K562 (cell line): Measurements from ENCODE around the gene U2AF1L4. TPM values are rescaled to one million over a fixed set of nuclear protein-coding genes. Genes with fewer than 3 reads are reported as not detected.

Source experiments
- ATAC-seq: fragments of 200-7000 bp; cut with Tn5 transposase; 3 replicates; pipeline ENCODE4 v1.9.1; 2020; ENCODE audit warnings: moderate library complexity
- BruUV-seq: library from RNA; stranded (reverse); fragments of 400-500 nt; replicated peaks from 2 replicates; lab custom pipeline; 2021; lab: Mats Ljungman, UMichigan
- CTCF ChIA-PET: fragments of 300-600 bp; formaldehyde crosslinking; extraction: SDS; loops from one replicate; lab custom pipeline; 2021; ENCODE audit warnings: low intra/inter-chr PET ratio; lab: Yijun Ruan, JAX
- POLR2A ChIA-PET: fragments of 300-600, 350-650 bp; sonication (Branson Sonifier 250); formaldehyde crosslinking; extraction: SDS; loops from one replicate; lab custom pipeline; 2021; ENCODE audit warnings: antibody characterized with exemption, inconsistent platforms; lab: Yijun Ruan, JAX
- DNase-seq, 4 experiments: peaks; one replicate each; pipeline versions ENCODE4 v3.0.0 to v3.0.0-alpha.2; 2011 to 2018; ENCODE audit warnings: low spot score in 3 of 4, mixed read lengths in 3 of 4; ENCODE audit errors: extremely low read depth in 1 of 4
- FAIRE-seq: peaks from 2 replicates; lab custom pipeline; 2011; peaks lifted over from hg19 to GRCh38; lab: Jason Lieb, UNC
- H2AFZ ChIP-seq: 2 replicates; pipeline ENCODE4 v1.6.0; 2011; ENCODE audit warnings: low read depth, low read length, control low read depth, inconsistent platforms
- H3K27ac ChIP-seq: fragments of 200-600 bp; 3 replicates; pipeline ENCODE4 v1.8.0; 2011; ENCODE audit warnings: low read depth, mild to moderate bottlenecking, control low read depth, inconsistent platforms, low read length, moderate library complexity, mixed read lengths; ENCODE audit errors: extremely low read depth
- H3K27me3 ChIP-seq, 2 experiments: fragments of 300-600 bp in 1 of 2; 2 replicates in 1 of 2; 3 replicates in 1 of 2; pipeline versions ENCODE4 v1.6.0 to v1.8.0; 2011; ENCODE audit warnings: inconsistent platforms in 2 of 2, low read length in 2 of 2, mild to moderate bottlenecking in 1 of 2, mixed read lengths in 1 of 2, moderate library complexity in 1 of 2; ENCODE audit not compliant: control insufficient read depth in 2 of 2, insufficient read depth in 2 of 2
- H3K36me3 ChIP-seq: fragments of 300-600 bp; 3 replicates; pipeline ENCODE4 v1.8.0; 2011; ENCODE audit warnings: mild to moderate bottlenecking, low read length, inconsistent platforms; ENCODE audit not compliant: control insufficient read depth, insufficient read depth
- H3K4me1 ChIP-seq, 2 experiments: fragments of 200-600 bp in 1 of 2; replicated peaks in 1 of 2; 2 replicates in 1 of 2; 3 replicates in 1 of 2; pipeline versions ENCODE4 v1.5.1 to v1.8.0; 2011; ENCODE audit warnings: inconsistent platforms in 2 of 2, low read length in 2 of 2, mild to moderate bottlenecking in 1 of 2, mixed read lengths in 1 of 2, moderate library complexity in 1 of 2; ENCODE audit not compliant: control insufficient read depth in 2 of 2, insufficient read depth in 2 of 2
- H3K4me2 ChIP-seq: 2 replicates; pipeline ENCODE4 v1.6.1; 2011; ENCODE audit warnings: low read length, control low read depth, inconsistent platforms, mixed read lengths; ENCODE audit not compliant: insufficient read depth
- H3K4me3 ChIP-seq: fragments of 200-600 bp; sonication (generic), shearing (Covaris generic); 2 replicates; pipeline ENCODE4 v1.5.1; 2016; ENCODE audit warnings: control low read depth, inconsistent platforms
- H3K79me2 ChIP-seq: fragments of 200-600 bp; 3 replicates; pipeline ENCODE4 v1.8.0; 2011; ENCODE audit warnings: low read length, inconsistent platforms; ENCODE audit not compliant: control insufficient read depth, insufficient read depth
- H3K9ac ChIP-seq, 2 experiments: 2 replicates each; pipeline versions ENCODE4 v1.6.0 to v1.6.1; 2011; ENCODE audit warnings: low read depth in 2 of 2, low read length in 2 of 2, control low read depth in 1 of 2, inconsistent platforms in 1 of 2, mild to moderate bottlenecking in 1 of 2, mixed read lengths in 1 of 2; ENCODE audit not compliant: insufficient read depth in 1 of 2
- H3K9me1 ChIP-seq: one replicate; pipeline ENCODE4 v1.6.0; 2011; ENCODE audit warnings: inconsistent platforms, mild to moderate bottlenecking, low read length, moderate library complexity; ENCODE audit not compliant: control insufficient read depth, insufficient read depth
- H3K9me3 ChIP-seq: replicated peaks from 2 replicates; pipeline ENCODE4 v1.5.1; 2011; ENCODE audit warnings: low read depth, low read length, inconsistent platforms; ENCODE audit not compliant: control insufficient read depth, insufficient read depth
- H4K20me1 ChIP-seq: replicated peaks from 2 replicates; pipeline ENCODE4 v1.6.1; 2011; ENCODE audit warnings: low read length, inconsistent platforms, mixed read lengths; ENCODE audit not compliant: control insufficient read depth, insufficient read depth
- ARID1B ChIP-seq: fragments of 450-650 bp; IDR thresholded peaks from 2 replicates; pipeline ENCODE4 v1.6.1; 2016; ENCODE audit warnings: antibody characterized with exemption, mild to moderate bottlenecking, inconsistent platforms
- BCL6 ChIP-seq: fragments of 250-450 bp; sonication (Bioruptor Pico); IDR thresholded peaks from 2 replicates; pipeline ENCODE4 v1.4.0; 2020
- CREM ChIP-seq: IDR thresholded peaks from 2 replicates; pipeline ENCODE4 v1.6.1; 2014; ENCODE audit warnings: antibody characterized with exemption, low read depth
- HDAC1 ChIP-seq, 2 experiments: fragments of 450-650 bp; IDR thresholded peaks; 2 replicates each; pipeline ENCODE4 v1.6.1; 2016 to 2017; ENCODE audit warnings: inconsistent platforms in 1 of 2, mild to moderate bottlenecking in 1 of 2, moderate library complexity in 1 of 2
- HINFP ChIP-seq: fragments of 450-650 bp; conservative IDR thresholded peaks from 2 replicates; pipeline ENCODE4 v1.6.1; 2016; ENCODE audit warnings: missing genetic modification characterization, low read depth, mild to moderate bottlenecking, control low read depth, missing compliant biosample characterization
- KHSRP ChIP-seq: fragments of 450-650 bp; IDR thresholded peaks from 2 replicates; pipeline ENCODE4 v1.6.1; 2017
- MIER1 ChIP-seq: fragments of 450-650 bp; IDR thresholded peaks from 2 replicates; pipeline ENCODE4 v1.6.1; 2016; ENCODE audit warnings: antibody characterized with exemption, mild to moderate bottlenecking, low read depth
- NELFE ChIP-seq: IDR thresholded peaks from 2 replicates; pipeline ENCODE4 v1.6.1; 2011; ENCODE audit warnings: mild to moderate bottlenecking; ENCODE audit not compliant: insufficient read depth, insufficient read length
- NFYB ChIP-seq: IDR thresholded peaks from 2 replicates; pipeline ENCODE4 v1.6.1; 2011; ENCODE audit warnings: mild to moderate bottlenecking, moderate library complexity; ENCODE audit not compliant: insufficient read length; ENCODE audit errors: extremely low read depth
- SOX6 ChIP-seq: fragments of 450-650 bp; IDR thresholded peaks from 2 replicates; pipeline ENCODE4 v1.6.1; 2014; ENCODE audit warnings: mild to moderate bottlenecking
- TEAD2 ChIP-seq: fragments of 450-650 bp; IDR thresholded peaks from 2 replicates; pipeline ENCODE4 v1.6.1; 2016; ENCODE audit warnings: missing genetic modification characterization, control low read depth, missing compliant biosample characterization
- TFAP4 ChIP-seq: sonication (generic); formaldehyde crosslinking; IDR thresholded peaks from 2 replicates; pipeline ENCODE4 v1.8.0; 2022; ENCODE audit warnings: missing genetic modification reagents, mild to moderate bottlenecking, moderate library complexity, borderline replicate concordance
- WGBS: fragments of 100-300 bp; shearing (Covaris generic); methylation state at CpG from one replicate; pipeline ENCODE4 v1.1.6; 2016; ENCODE audit warnings: low coverage, mixed read lengths; ENCODE audit not compliant: insufficient coverage; ENCODE audit errors: missing lambda C conversion rate; 5-methylcytosine and 5-hydroxymethylcytosine counted together
- in situ Hi-C: fragments of 300-500 bp; cut with MboI; formaldehyde crosslinking; loops from 4 replicates; pipeline ENCODE4 v1.15.0; 2018; ENCODE audit warnings: inconsistent platforms, mixed read lengths
- intact Hi-C: fragments of 100-400 bp; cut with micrococcal nuclease; formaldehyde crosslinking; loops from 2 replicates; pipeline ENCODE4 v1.14.2; 2022
- polyA plus RNA-seq, 8 experiments: library from polyadenylated mRNA; depleted of rRNA in 4 of 8; stranded (reverse) in 5 of 8; unstranded in 3 of 8; fragments of >200 nt; fragmentation: Nextera tagmentation in 2 of 8; fragmentation: Illumina TruSeq in 1 of 8; extraction: Ambion mirVana in 2 of 8; extraction: Trizol in 1 of 8; gene quantifications; 2 replicates each; pipeline versions ENCODE4 v1.2.1 to v1.2.3, GENCODE V29; 2011 to 2014; ENCODE audit warnings: inconsistent platforms in 1 of 8, missing spikeins in 1 of 8
- total RNA-seq, 7 experiments: library from RNA; depleted of rRNA in 6 of 7; stranded (reverse); fragments of >200 nt in 6 of 7; fragmentation: Illumina TruSeq in 2 of 7; extraction: Trizol in 2 of 7; gene quantifications; 2 replicates each; pipeline versions ENCODE4 v1.2.1 to v1.2.3, GENCODE V29; 2011 to 2021; ENCODE audit warnings: low replicate concordance in 1 of 7
- TF ChIP-seq, protein P1 (sequence below), 2 experiments: fragments of 450-650 bp in 1 of 2; IDR thresholded peaks; 2 replicates each; pipeline ENCODE4 v1.6.1; 2011 to 2017; ENCODE audit warnings: low read depth in 2 of 2, antibody characterized with exemption in 1 of 2, borderline replicate concordance in 1 of 2, low read length in 1 of 2, mild to moderate bottlenecking in 1 of 2, mixed read lengths in 1 of 2; ENCODE audit not compliant: control insufficient read depth in 1 of 2
- TF ChIP-seq, protein P2 (sequence below), 2 experiments: fragments of 450-650 bp; IDR thresholded peaks; 2 replicates each; pipeline ENCODE4 v1.6.1; 2016

The U2AF1L4 gene
- total and polyA plus RNA-seq, 9 of the 15 experiments (the other 6 are each of a cell fraction or from before 2014, with no cell fraction given), result 8.4 to 19.5 (median 12.6) TPM

DNA sequence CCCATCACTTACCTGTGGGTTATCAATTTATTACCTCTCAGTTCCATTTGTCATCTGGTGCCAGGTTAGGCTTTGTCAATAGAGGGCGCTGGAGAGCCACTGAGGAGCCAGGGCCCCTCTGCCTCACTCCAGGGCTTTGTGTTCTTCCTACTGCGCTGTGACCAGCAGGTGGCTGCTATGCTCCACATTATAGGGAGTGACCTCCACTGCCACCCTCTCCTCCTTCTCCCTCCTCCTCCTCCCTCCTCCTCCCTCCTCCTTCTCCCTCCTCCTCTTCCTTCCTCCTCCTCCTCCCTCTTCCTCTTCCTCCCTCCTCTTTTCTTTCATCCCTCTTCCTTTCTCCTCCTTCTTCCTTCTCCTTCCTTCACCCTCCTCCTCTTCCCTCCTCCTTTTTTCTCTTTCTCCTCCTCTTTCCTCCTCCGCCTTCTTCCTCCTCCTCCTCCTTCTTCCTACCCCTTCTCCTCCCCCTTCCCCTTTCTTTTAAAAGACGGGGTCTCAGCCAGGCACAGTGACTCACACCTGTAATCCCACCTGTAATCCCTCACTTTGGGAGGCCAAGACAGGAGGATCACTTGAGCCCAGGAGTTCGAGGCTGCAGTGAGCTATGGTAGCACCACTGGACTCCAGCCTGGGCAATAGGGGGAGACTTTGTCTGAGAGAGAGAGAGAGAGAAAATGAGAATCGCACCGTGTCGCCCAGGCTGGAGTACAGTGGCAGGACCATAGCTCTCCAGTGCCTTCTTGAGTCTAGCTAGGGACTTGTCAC is 51.2 kb downstream of the U2AF1L4 start:
- ATAC-seq, result peak; percentile 100
- DNase-seq, result peak; percentile 87 to 92 (median 89)
- peaks cover 5% of the 10 kb centered on the region; the same call in 1 of the 2 replicates for H3K9me3 ChIP-seq
- no peak overlapping the region for H3K4me2 ChIP-seq
- no peaks in the 10 kb centered on the region for H3K27me3 ChIP-seq
- in situ Hi-C loops, result no loop called here
- FAIRE-seq, result peak; percentile 95
- H3K4me1 ChIP-seq, result no peaks in the 10 kb centered on the region; a peak in 1 of 5 replicates
- H3K9me1 ChIP-seq, result no peaks in the 10 kb centered on the region
- ChIA-PET CTCF (interaction anchor here (0.7 to 3.6 kb wide), 5 partner anchors 23 to 238 kb away, joined by 7 to 76 read pairs (median 22); partner anchors contain the start of gene KMT2B), POLR2A (no interaction called here)
- intact Hi-C loops, result loop anchor here (1.0 kb wide), 4 partner anchors 23 to 237 kb away; no protein-coding TSS in a partner anchor
- no peaks in the 10 kb centered on the region for H3K79me2 ChIP-seq
- H4K20me1 ChIP-seq, result no peaks in the 10 kb centered on the region
- no peaks in the 10 kb centered on the region for H3K36me3 ChIP-seq
- no peak overlapping the region for H3K27ac ChIP-seq
- no TSS peak for BruUV-seq
- H2AFZ ChIP-seq, result no peak overlapping the region
- no peak overlapping the region for H3K4me3 ChIP-seq
- 11% methylated on average over 6 of the region's 8 CpGs for WGBS
- no peak overlapping the region for H3K9ac ChIP-seq
- TF ChIP-seq ARID1B, result peak; percentile 67
- no peak for TF ChIP-seq SOX6
- TF ChIP-seq BCL6 (CRISPR knock-in tag), result no peak
- TF ChIP-seq HINFP (tag), result 0 out of 2 replicates have a peak, but pooled peaks have one; percentile 16
- TF ChIP-seq KHSRP, result no peak
- TF ChIP-seq MIER1, result 0 out of 2 replicates have a peak, but pooled peaks have one; percentile 47
- TF ChIP-seq CREM, result peak; percentile 57; the same call in 1 of the 2 replicates
- TF ChIP-seq NFYB, result no peak
- TF ChIP-seq TFAP4 (CRISPR knock-in tag), result peak; percentile 54; the same call in 1 of the 2 replicates
- TF ChIP-seq TEAD2 (tag), result no peak
- peak; percentile 47 to 61; a peak in 1 of 4 replicates for TF ChIP-seq HDAC1 (IDR thresholded peaks at IDR 0.05)
- TF ChIP-seq, protein P1, sequence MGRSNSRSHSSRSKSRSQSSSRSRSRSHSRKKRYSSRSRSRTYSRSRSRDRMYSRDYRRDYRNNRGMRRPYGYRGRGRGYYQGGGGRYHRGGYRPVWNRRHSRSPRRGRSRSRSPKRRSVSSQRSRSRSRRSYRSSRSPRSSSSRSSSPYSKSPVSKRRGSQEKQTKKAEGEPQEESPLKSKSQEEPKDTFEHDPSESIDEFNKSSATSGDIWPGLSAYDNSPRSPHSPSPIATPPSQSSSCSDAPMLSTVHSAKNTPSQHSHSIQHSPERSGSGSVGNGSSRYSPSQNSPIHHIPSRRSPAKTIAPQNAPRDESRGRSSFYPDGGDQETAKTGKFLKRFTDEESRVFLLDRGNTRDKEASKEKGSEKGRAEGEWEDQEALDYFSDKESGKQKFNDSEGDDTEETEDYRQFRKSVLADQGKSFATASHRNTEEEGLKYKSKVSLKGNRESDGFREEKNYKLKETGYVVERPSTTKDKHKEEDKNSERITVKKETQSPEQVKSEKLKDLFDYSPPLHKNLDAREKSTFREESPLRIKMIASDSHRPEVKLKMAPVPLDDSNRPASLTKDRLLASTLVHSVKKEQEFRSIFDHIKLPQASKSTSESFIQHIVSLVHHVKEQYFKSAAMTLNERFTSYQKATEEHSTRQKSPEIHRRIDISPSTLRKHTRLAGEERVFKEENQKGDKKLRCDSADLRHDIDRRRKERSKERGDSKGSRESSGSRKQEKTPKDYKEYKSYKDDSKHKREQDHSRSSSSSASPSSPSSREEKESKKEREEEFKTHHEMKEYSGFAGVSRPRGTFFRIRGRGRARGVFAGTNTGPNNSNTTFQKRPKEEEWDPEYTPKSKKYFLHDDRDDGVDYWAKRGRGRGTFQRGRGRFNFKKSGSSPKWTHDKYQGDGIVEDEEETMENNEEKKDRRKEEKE (IDR thresholded peaks at IDR 0.05; ENCODE audit: borderline replicate concordance in 1 of 2, control insufficient read depth in 1 of 2, low read depth in 2 of 2, low read length in 1 of 2), result no peak
- TF ChIP-seq, protein P2, sequence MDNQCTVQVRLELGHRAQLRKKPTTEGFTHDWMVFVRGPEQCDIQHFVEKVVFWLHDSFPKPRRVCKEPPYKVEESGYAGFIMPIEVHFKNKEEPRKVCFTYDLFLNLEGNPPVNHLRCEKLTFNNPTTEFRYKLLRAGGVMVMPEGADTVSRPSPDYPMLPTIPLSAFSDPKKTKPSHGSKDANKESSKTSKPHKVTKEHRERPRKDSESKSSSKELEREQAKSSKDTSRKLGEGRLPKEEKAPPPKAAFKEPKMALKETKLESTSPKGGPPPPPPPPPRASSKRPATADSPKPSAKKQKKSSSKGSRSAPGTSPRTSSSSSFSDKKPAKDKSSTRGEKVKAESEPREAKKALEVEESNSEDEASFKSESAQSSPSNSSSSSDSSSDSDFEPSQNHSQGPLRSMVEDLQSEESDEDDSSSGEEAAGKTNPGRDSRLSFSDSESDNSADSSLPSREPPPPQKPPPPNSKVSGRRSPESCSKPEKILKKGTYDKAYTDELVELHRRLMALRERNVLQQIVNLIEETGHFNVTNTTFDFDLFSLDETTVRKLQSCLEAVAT (IDR thresholded peaks at IDR 0.05), result peak; percentile 28 to 90; a peak in 3 of 4 replicates
- TF ChIP-seq NELFE, result no peak
